Body of pancreas (tissue), 4 donors: ENCODE results near the gene TGM2.

Experiments
- POLR2A ChIP-seq, 3 donors: fragments of 450-650 bp; IDR thresholded peaks; one replicate each; pipeline ENCODE4 v1.6.1; 2016; ENCODE audit warnings: antibody characterized with exemption in 3 of 3, mild to moderate bottlenecking in 2 of 3
- TF ChIP-seq, protein P1 (sequence below), 7 experiments: fragments of 450-650 bp in 4 of 7; fragments of 200-600 bp in 3 of 7; sonication (generic) in 3 of 7; IDR thresholded peaks; one replicate each; pipeline ENCODE4 v1.5.1; 2016 to 2019; ENCODE audit warnings: antibody characterized with exemption in 7 of 7

DNA sequence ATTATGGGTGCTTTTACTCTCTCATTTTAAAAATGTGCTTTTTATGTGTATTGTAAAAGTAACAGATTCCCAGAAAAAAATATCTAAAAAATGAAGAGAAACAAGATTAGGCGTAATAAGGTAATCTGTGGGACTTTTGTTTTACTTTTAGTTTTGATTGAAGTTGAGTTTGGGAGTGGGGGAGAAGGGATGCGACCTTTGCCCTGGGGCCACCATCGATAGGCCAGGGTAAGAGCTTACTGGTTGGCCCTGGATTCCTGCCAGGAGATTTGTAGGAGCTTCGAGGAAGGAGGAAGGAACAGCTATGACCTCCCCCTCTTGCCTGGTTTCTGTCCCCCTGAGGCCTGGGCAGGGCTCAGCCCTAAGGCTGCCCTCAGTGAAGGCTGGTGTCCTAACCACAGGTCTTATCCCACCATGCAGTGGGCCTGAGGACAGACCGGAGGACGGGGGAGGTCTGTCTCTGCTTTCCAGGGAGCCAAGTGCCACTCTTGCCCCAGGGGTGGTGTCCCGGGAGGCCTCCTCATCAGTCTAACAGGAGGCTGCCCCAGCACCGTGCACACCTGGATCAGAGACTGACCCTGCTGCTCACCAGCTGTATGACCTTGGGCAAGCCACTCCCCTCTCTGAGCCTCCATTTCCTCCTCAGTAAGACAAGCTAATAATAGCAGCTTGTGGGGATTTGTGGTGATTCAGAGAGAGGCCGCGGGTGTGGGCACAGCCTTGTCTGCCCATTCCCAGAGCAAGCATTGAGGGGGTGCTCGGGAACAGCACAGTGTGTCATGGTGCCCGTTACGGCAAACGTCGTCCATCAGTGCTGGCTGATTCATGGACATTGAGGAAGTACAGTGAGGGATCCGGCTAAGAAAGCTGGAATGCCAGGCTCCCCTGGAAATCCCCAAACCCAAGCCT is 21.2 kb downstream of the TGM2 start:
- TF ChIP-seq POLR2A (IDR thresholded peaks at IDR 0.05), result peak in 2 of 3 donors; percentile 22 to 29
- TF ChIP-seq, protein P1, sequence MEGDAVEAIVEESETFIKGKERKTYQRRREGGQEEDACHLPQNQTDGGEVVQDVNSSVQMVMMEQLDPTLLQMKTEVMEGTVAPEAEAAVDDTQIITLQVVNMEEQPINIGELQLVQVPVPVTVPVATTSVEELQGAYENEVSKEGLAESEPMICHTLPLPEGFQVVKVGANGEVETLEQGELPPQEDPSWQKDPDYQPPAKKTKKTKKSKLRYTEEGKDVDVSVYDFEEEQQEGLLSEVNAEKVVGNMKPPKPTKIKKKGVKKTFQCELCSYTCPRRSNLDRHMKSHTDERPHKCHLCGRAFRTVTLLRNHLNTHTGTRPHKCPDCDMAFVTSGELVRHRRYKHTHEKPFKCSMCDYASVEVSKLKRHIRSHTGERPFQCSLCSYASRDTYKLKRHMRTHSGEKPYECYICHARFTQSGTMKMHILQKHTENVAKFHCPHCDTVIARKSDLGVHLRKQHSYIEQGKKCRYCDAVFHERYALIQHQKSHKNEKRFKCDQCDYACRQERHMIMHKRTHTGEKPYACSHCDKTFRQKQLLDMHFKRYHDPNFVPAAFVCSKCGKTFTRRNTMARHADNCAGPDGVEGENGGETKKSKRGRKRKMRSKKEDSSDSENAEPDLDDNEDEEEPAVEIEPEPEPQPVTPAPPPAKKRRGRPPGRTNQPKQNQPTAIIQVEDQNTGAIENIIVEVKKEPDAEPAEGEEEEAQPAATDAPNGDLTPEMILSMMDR (IDR thresholded peaks at IDR 0.05), result no peak
